ENCODE data around the gene GATAD2A.

DNA sequence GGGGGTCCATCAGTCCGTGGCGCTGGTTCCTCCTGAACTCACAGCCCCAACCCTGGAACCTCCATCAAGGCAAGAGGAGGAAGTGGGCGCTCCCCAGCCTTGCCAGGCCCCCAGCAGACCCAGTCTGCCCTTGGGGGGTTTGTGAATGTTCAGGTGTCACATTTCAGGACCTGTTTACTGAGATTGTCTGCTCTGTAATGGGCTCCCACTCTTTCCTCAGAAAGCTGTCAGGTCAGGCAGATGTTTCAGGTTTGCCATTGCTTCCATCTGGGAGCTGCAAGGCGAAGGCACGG lies 80.5 kb downstream of the GATAD2A start:
- no peak for TF ChIP-seq GABPA (IDR thresholded peaks at IDR 0.05 in 1 of 2, conservative IDR thresholded peaks at IDR 0.05 in 1 of 2)
- no peak for TF ChIP-seq SP1 (IDR thresholded peaks at IDR 0.05)
- no peak for TF ChIP-seq JUND (IDR thresholded peaks at IDR 0.05)
